ENCODE results near the gene SLC4A4.

SLC4A4 gene

GRCh38 chr4:71524756-71525155 lies 185.9 kb downstream of the SLC4A4 start:
- Histone ChIP-seq H3K27me3 (ENCODE audit: control insufficient read depth, insufficient read depth, low read length) (no peaks in the 10 kb centered on the region), H3K4me1 (ENCODE audit: control insufficient read depth, insufficient read depth, low read length) (no peaks in the 10 kb centered on the region), H3K9ac (ENCODE audit: low read depth, low read length) (no peak overlapping the region), H3K4me3 (ENCODE audit: low read depth, low read length) (no peak overlapping the region), H3K9me3 (ENCODE audit: control insufficient read depth, insufficient read depth, low read length) (no peaks in the 10 kb centered on the region), H3K36me3 (ENCODE audit: control insufficient read depth, insufficient read depth, low read length) (no peaks in the 10 kb centered on the region)

GRCh38 chr4:71526637-71527406 lies 188.0 kb downstream of the SLC4A4 start:
- no peaks in the 10 kb centered on the region for H3K36me3 ChIP-seq (ENCODE audit: control insufficient read depth, insufficient read depth, low read length)
- no peak overlapping the region for H3K9ac ChIP-seq (ENCODE audit: low read depth, low read length)
- no peaks in the 10 kb centered on the region for H3K4me1 ChIP-seq (ENCODE audit: control insufficient read depth, insufficient read depth, low read length)
- H3K27me3 ChIP-seq (ENCODE audit: control insufficient read depth, insufficient read depth, low read length), result no peaks in the 10 kb centered on the region
- H3K9me3 ChIP-seq (ENCODE audit: control insufficient read depth, insufficient read depth, low read length), result no peaks in the 10 kb centered on the region
- no peak overlapping the region for H3K4me3 ChIP-seq (ENCODE audit: low read depth, low read length)

DNA sequence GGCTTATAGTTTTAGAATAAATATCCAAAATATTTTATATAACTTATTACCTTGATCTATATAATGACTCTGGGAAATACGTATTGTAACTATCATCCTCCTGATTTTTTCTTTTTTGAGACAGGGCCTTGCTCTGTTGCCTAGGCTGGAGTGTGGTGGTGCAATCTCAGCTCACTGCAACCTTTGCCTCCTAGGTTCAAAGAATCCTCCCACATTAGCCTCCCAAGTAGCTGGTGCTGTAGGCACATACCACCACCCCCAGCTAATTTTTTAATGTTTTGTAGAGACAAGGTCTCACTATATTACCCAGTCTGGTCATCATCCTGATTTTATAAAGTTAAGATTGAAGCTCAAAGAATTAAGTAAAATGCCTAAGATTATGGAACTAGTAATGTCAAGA lies 193.6 kb downstream of the SLC4A4 start:
- H3K4me3 ChIP-seq (ENCODE audit: low read depth, low read length), result no peak overlapping the region
- H3K4me1 ChIP-seq (ENCODE audit: control insufficient read depth, insufficient read depth, low read length), result no peaks in the 10 kb centered on the region
- no peaks in the 10 kb centered on the region for H3K27me3 ChIP-seq (ENCODE audit: control insufficient read depth, insufficient read depth, low read length)
- no peaks in the 10 kb centered on the region for H3K9me3 ChIP-seq (ENCODE audit: control insufficient read depth, insufficient read depth, low read length)
- H3K36me3 ChIP-seq (ENCODE audit: control insufficient read depth, insufficient read depth, low read length), result no peaks in the 10 kb centered on the region
- no peak overlapping the region for H3K9ac ChIP-seq (ENCODE audit: low read depth, low read length)

DNA sequence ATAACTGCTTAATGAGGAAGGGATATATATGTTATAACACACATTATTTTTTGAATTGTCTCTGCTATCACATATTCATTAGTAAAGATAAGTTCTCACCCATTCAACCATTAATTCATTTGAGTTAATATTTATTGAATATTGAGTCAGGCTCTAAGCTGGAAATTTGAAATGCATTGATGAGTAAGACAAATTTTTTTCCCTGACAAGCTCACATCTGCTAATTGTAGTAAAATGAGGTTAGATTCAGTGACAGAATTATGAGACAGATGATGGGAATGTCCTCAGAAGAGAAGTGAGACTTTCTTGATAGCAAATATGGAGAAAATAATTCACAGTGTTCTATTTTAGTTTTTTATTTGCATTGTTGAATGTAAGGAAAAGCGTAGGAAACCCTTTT lies 194.3 kb downstream of the SLC4A4 start:
- no peaks in the 10 kb centered on the region for H3K36me3 ChIP-seq (ENCODE audit: control insufficient read depth, insufficient read depth, low read length)
- H3K9ac ChIP-seq (ENCODE audit: low read depth, low read length), result no peak overlapping the region
- no peaks in the 10 kb centered on the region for H3K9me3 ChIP-seq (ENCODE audit: control insufficient read depth, insufficient read depth, low read length)
- no peak overlapping the region for H3K4me3 ChIP-seq (ENCODE audit: low read depth, low read length)
- no peaks in the 10 kb centered on the region for H3K4me1 ChIP-seq (ENCODE audit: control insufficient read depth, insufficient read depth, low read length)
- H3K27me3 ChIP-seq (ENCODE audit: control insufficient read depth, insufficient read depth, low read length), result no peaks in the 10 kb centered on the region

DNA sequence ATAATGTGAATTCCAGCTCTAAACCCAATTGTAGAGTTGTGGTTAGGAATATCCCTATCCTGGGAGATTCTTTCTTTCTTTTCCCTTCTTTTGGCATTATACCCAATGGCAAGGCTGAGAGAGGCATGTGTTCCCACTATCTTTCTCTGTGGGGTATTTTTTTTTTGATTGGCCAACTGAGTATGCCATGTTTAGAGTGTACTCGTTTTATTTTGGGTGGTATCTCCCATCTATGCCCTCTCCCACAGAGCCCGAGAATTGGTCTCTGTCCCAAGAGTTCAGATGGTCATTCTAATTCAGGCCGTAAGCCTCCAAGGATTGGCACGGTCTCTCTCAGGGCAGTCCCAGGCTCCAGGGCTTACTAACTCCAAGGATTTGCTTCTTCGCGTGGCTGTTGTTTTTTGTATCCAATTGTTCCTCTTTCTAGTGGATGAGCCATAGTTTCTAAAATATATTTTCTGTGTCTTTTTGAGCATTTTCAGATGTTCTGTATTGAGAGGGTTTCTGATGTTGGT lies 198.8 kb downstream of the SLC4A4 start:
- no peak overlapping the region for H3K9ac ChIP-seq (ENCODE audit: low read depth, low read length)
- no peaks in the 10 kb centered on the region for H3K4me1 ChIP-seq (ENCODE audit: control insufficient read depth, insufficient read depth, low read length)
- no peak overlapping the region for H3K4me3 ChIP-seq (ENCODE audit: low read depth, low read length)
- H3K27me3 ChIP-seq (ENCODE audit: control insufficient read depth, insufficient read depth, low read length), result no peaks in the 10 kb centered on the region
- H3K36me3 ChIP-seq (ENCODE audit: control insufficient read depth, insufficient read depth, low read length), result no peaks in the 10 kb centered on the region
- H3K9me3 ChIP-seq (ENCODE audit: control insufficient read depth, insufficient read depth, low read length), result no peaks in the 10 kb centered on the region

GRCh38 chr4:71538528-71538927 lies 199.7 kb downstream of the SLC4A4 start:
- H3K27me3 ChIP-seq (ENCODE audit: control insufficient read depth, insufficient read depth, low read length), result no peaks in the 10 kb centered on the region
- no peaks in the 10 kb centered on the region for H3K9me3 ChIP-seq (ENCODE audit: control insufficient read depth, insufficient read depth, low read length)
- no peak overlapping the region for H3K4me3 ChIP-seq (ENCODE audit: low read depth, low read length)
- H3K4me1 ChIP-seq (ENCODE audit: control insufficient read depth, insufficient read depth, low read length), result no peaks in the 10 kb centered on the region
- H3K9ac ChIP-seq (ENCODE audit: low read depth, low read length), result no peak overlapping the region
- H3K36me3 ChIP-seq (ENCODE audit: control insufficient read depth, insufficient read depth, low read length), result no peaks in the 10 kb centered on the region

DNA sequence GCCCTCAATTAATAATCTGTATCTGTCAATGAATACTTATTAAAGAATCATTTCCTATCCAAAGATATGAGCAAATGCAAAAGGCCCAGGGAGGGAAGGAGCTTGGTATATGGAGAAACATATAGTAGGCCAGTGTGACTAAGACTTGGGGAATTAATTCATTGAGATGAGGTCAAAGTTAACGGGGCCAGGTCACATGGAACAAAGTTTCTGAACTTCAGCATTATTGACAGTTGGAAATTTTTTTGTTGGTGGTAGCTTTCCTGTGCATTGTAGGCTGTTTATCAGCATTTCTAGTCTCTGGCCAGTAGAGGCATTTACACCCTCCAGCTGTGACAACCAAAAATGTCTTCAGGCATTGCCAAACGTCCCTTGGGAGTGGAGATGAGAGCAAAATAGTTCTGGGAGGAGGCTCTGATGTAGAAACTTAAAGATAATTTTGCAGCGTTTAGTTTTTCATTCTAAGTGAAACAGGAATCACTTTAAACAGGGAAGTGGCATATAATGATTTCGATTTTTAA lies 202.0 kb downstream of the SLC4A4 start:
- no peaks in the 10 kb centered on the region for H3K4me1 ChIP-seq (ENCODE audit: control insufficient read depth, insufficient read depth, low read length)
- no peak overlapping the region for H3K4me3 ChIP-seq (ENCODE audit: low read depth, low read length)
- H3K9me3 ChIP-seq (ENCODE audit: control insufficient read depth, insufficient read depth, low read length), result no peaks in the 10 kb centered on the region
- no peaks in the 10 kb centered on the region for H3K36me3 ChIP-seq (ENCODE audit: control insufficient read depth, insufficient read depth, low read length)
- no peaks in the 10 kb centered on the region for H3K27me3 ChIP-seq (ENCODE audit: control insufficient read depth, insufficient read depth, low read length)
- no peak overlapping the region for H3K9ac ChIP-seq (ENCODE audit: low read depth, low read length)

- Histone ChIP-seq H3K27me3 (ENCODE audit: control insufficient read depth, insufficient read depth, low read length) (no peaks in the 10 kb centered on the region), H3K36me3 (ENCODE audit: control insufficient read depth, insufficient read depth, low read length) (no peaks in the 10 kb centered on the region), H3K4me1 (ENCODE audit: control insufficient read depth, insufficient read depth, low read length) (no peaks in the 10 kb centered on the region), H3K4me3 (ENCODE audit: low read depth, low read length) (no peak overlapping the region), H3K9me3 (ENCODE audit: control insufficient read depth, insufficient read depth, low read length) (no peaks in the 10 kb centered on the region), H3K9ac (ENCODE audit: low read depth, low read length) (no peak overlapping the region)
Observed at GRCh38 chr4:71541541-71541940, 202.7 kb downstream of the SLC4A4 start.

- no peaks in the 10 kb centered on the region for H3K36me3 ChIP-seq (ENCODE audit: control insufficient read depth, insufficient read depth, low read length)
- H3K9me3 ChIP-seq (ENCODE audit: control insufficient read depth, insufficient read depth, low read length), result no peaks in the 10 kb centered on the region
- peaks cover 3% of the 10 kb centered on the region for H3K4me1 ChIP-seq (ENCODE audit: control insufficient read depth, insufficient read depth, low read length)
- no peak overlapping the region for H3K9ac ChIP-seq (ENCODE audit: low read depth, low read length)
- H3K27me3 ChIP-seq (ENCODE audit: control insufficient read depth, insufficient read depth, low read length), result no peaks in the 10 kb centered on the region
- H3K4me3 ChIP-seq (ENCODE audit: low read depth, low read length), result no peak overlapping the region
Observed at GRCh38 chr4:71545168-71545567, 206.3 kb downstream of the SLC4A4 start.

DNA sequence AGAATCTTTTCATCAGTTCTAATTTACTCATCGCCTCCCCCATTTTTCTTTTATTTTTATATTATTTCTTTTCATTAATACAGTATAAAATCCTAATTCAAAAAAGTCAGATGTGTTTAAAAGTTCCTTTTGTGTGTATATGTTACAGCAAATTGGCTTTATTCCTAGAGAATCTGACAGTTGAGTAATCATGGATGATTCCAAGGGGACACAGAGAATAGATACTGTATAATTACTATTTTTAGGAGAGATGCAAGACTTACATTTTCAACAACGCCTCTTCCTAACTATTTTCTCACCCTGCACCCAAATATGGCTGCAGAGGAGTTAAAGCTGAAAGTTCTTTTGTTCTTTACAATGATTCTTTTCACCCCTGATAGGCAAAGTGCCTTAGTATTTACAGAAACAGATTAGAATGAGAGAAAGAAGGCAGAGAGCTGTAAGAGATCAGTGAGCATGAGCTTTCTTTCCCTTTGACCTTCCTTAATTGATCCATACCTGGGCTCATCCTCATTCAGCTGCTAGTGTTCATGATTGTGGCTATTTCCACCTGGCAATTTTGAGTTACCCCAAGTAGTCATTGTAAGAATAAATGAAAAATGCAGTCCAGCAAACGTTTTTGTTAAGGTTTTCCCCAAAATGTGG lies 210.8 kb downstream of the SLC4A4 start:
- Histone ChIP-seq H3K9ac (ENCODE audit: low read depth, low read length) (no peak overlapping the region), H3K27me3 (ENCODE audit: control insufficient read depth, insufficient read depth, low read length) (no peaks in the 10 kb centered on the region), H3K4me1 (ENCODE audit: control insufficient read depth, insufficient read depth, low read length) (peaks cover 5% of the 10 kb centered on the region), H3K36me3 (ENCODE audit: control insufficient read depth, insufficient read depth, low read length) (no peaks in the 10 kb centered on the region), H3K9me3 (ENCODE audit: control insufficient read depth, insufficient read depth, low read length) (no peaks in the 10 kb centered on the region), H3K4me3 (ENCODE audit: low read depth, low read length) (no peak overlapping the region)

GRCh38 chr4:71550220-71551165 lies 211.7 kb downstream of the SLC4A4 start:
- no peak overlapping the region for H3K4me3 ChIP-seq (ENCODE audit: low read depth, low read length)
- H3K9me3 ChIP-seq (ENCODE audit: control insufficient read depth, insufficient read depth, low read length), result no peaks in the 10 kb centered on the region
- no peak overlapping the region for H3K9ac ChIP-seq (ENCODE audit: low read depth, low read length)
- peaks cover 5% of the 10 kb centered on the region for H3K4me1 ChIP-seq (ENCODE audit: control insufficient read depth, insufficient read depth, low read length)
- no peaks in the 10 kb centered on the region for H3K36me3 ChIP-seq (ENCODE audit: control insufficient read depth, insufficient read depth, low read length)
- no peaks in the 10 kb centered on the region for H3K27me3 ChIP-seq (ENCODE audit: control insufficient read depth, insufficient read depth, low read length)

Measured in iPS-15b (cell line).